HL-60 (cell line): ENCODE results near the gene NGF.

Source experiments
- DNase-seq, 2 experiments: peaks; one replicate each; pipeline ENCODE4 v3.0.0-alpha.2; 2010 to 2020; ENCODE audit warnings: low read depth in 1 of 2, low spot score in 1 of 2
- H3K27ac ChIP-seq: fragments of 250-450 bp; sonication (Bioruptor Pico); replicated peaks from 2 replicates; pipeline ENCODE4 v1.5.1; 2020; ENCODE audit warnings: mild to moderate bottlenecking, moderate library complexity
- H3K27me3 ChIP-seq: fragments of 250-450 bp; sonication (Bioruptor Pico); 2 replicates; pipeline ENCODE4 v1.5.1; 2021; ENCODE audit warnings: mild to moderate bottlenecking, moderate library complexity; ENCODE audit not compliant: insufficient read depth, poor library complexity, severe bottlenecking
- H3K4me3 ChIP-seq: replicated peaks from 2 replicates; pipeline ENCODE4 v1.5.1; 2011; ENCODE audit warnings: mild to moderate bottlenecking, control low read depth, low read length; ENCODE audit not compliant: insufficient read depth
- CTCF ChIP-seq: IDR thresholded peaks from one replicate; pipeline ENCODE4 v1.5.1; 2011; ENCODE audit warnings: low read length, control low read depth, inconsistent platforms; ENCODE audit not compliant: insufficient read depth
- GABPA ChIP-seq: IDR thresholded peaks from 2 replicates; pipeline ENCODE4 v1.6.1; 2012; ENCODE audit warnings: low read depth
- POLR2AphosphoS5 ChIP-seq: IDR thresholded peaks from 2 replicates; pipeline ENCODE4 v1.6.1; 2012; ENCODE audit warnings: low read depth
- SPI1 ChIP-seq: IDR thresholded peaks from 2 replicates; pipeline ENCODE4 v1.6.1; 2012; ENCODE audit warnings: low read depth, mild to moderate bottlenecking, borderline replicate concordance
- TF ChIP-seq, protein P1 (sequence below): IDR thresholded peaks from 2 replicates; pipeline ENCODE4 v1.6.1; 2012; ENCODE audit warnings: low read depth; ENCODE audit not compliant: insufficient replicate concordance

NGF gene

GRCh38 chr1:115265099-115265498 lies 73.0 kb downstream of the NGF start:
- Histone ChIP-seq H3K27me3 (no peaks in the 10 kb centered on the region), H3K27ac (no peak overlapping the region), H3K4me3 (no peak overlapping the region)
- TF ChIP-seq CTCF: no peak
- no peak for TF ChIP-seq POLR2AphosphoS5
- no peak for TF ChIP-seq GABPA
- TF ChIP-seq, protein P1, sequence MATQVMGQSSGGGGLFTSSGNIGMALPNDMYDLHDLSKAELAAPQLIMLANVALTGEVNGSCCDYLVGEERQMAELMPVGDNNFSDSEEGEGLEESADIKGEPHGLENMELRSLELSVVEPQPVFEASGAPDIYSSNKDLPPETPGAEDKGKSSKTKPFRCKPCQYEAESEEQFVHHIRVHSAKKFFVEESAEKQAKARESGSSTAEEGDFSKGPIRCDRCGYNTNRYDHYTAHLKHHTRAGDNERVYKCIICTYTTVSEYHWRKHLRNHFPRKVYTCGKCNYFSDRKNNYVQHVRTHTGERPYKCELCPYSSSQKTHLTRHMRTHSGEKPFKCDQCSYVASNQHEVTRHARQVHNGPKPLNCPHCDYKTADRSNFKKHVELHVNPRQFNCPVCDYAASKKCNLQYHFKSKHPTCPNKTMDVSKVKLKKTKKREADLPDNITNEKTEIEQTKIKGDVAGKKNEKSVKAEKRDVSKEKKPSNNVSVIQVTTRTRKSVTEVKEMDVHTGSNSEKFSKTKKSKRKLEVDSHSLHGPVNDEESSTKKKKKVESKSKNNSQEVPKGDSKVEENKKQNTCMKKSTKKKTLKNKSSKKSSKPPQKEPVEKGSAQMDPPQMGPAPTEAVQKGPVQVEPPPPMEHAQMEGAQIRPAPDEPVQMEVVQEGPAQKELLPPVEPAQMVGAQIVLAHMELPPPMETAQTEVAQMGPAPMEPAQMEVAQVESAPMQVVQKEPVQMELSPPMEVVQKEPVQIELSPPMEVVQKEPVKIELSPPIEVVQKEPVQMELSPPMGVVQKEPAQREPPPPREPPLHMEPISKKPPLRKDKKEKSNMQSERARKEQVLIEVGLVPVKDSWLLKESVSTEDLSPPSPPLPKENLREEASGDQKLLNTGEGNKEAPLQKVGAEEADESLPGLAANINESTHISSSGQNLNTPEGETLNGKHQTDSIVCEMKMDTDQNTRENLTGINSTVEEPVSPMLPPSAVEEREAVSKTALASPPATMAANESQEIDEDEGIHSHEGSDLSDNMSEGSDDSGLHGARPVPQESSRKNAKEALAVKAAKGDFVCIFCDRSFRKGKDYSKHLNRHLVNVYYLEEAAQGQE: no peak
- TF ChIP-seq SPI1: no peak
- DNase-seq: no peak

DNA sequence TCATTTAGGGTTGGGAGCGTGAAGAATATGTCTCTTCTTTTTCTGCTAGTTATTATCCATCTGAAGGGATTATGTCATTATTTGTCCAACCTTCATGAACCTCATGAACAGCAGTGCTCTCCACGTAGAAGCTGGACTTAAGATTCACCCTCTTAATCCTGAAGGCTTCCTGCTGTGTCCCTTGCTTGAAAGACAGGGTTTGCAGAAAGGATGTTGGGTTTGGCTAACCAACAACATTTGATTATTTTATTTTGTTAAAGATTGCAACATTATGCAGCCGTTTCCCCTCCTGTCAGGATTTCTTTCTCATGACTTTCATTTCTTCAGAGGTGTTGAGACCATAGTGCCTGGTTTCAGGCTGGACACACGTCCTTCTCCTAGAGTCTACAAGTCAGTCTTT lies 75.2 kb downstream of the NGF start:
- TF ChIP-seq GABPA: no peak
- TF ChIP-seq, protein P1: no peak
- TF ChIP-seq CTCF: no peak
- TF ChIP-seq POLR2AphosphoS5: no peak
- TF ChIP-seq SPI1: no peak
- DNase-seq: no peak
- no peak overlapping the region for H3K27ac ChIP-seq
- H3K4me3 ChIP-seq: no peak overlapping the region
- no peaks in the 10 kb centered on the region for H3K27me3 ChIP-seq

GRCh38 chr1:115261496-115261895 lies 76.6 kb downstream of the NGF start:
- DNase-seq: no peak
- TF ChIP-seq SPI1: no peak
- no peaks in the 10 kb centered on the region for H3K27me3 ChIP-seq
- H3K27ac ChIP-seq: no peak overlapping the region
- H3K4me3 ChIP-seq: no peak overlapping the region

DNA sequence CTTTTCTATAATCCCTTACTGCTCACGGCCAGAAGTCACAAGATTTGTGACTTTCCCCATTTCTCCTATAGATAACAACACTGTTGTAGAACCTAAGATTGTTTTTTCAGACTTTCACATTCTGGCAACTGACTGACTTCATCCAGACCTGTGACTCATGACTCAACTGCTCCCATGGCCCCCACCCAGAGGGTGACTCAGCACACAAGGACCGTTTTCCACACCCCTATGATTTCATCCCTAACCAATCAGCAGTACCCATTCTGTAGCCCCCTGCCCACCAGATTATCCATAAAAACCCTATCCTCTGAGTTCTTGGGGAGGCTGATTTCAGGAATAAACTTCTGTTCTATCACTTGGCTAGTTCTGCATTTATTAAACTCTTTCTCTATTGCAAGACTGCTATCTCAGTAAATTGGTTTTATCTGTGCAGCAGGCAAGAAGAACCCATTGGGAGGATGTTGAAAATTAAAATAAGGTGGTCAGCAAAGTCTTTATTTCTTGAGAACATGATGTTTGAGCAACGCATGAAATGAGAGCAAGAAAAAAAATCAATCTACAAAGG lies 79.7 kb downstream of the NGF start:
- no peaks in the 10 kb centered on the region for H3K27me3 ChIP-seq
- DNase-seq: no peak
- TF ChIP-seq CTCF (no peak), POLR2AphosphoS5 (no peak), GABPA (no peak), SPI1 (no peak)
- TF ChIP-seq, protein P1: no peak
- H3K4me3 ChIP-seq: no peak overlapping the region
- no peak overlapping the region for H3K27ac ChIP-seq
